Urothelium cell line (cell line): Measurements from ENCODE around the gene LRRK1.
A peak's percentile ranks its signal among the peaks of the same experiment; 100 is the strongest.

Experiments
- DNase-seq: peaks from one replicate; pipeline ENCODE4 v3.0.0; 2011; ENCODE audit warnings: low spot score, mixed read lengths
- FAIRE-seq: peaks from 2 replicates; lab custom pipeline; 2011; peaks lifted over from hg19 to GRCh38; lab: Jason Lieb, UNC

LRRK1 gene

DNA sequence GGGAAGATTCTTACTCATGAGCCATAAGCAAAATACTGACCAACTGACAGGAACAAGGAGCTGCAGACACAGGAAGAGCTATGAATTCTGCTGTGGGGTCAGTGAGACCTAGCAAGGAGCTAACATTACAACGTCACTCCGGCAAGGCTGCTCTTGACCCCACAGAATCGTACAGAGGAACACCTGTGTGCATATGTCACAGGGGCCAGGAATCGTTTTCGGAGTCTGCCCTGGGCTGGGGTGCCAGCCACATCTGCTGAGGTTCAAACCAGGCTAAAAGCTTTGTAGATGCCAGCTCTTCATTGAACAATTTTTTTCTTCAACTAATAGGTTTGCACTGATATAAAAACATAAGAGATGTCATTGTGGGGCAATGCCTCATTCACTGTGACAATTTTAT lies 82.6 kb downstream of the LRRK1 start:
- DNase-seq (no peak), FAIRE-seq (no peak)

DNA sequence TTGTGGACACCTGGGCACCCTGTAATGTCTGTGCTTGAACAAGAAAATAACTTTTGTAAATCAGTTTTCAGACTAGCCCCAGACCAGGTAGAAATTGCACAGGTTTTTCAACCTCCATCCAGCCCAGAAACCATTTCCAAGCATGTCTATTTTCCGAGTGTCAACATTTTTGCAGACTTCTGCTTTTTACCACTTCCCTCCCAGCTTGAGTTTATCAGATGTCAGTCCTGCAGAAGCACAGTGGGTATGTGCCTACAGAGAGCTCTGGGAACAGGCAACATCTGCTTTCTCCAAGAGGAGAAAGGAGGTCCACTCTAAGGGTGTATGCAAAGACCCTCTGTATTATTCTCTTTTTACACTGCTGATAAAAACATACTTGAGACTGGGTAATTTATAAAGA lies 83.9 kb downstream of the LRRK1 start:
- FAIRE-seq: no peak

DNA sequence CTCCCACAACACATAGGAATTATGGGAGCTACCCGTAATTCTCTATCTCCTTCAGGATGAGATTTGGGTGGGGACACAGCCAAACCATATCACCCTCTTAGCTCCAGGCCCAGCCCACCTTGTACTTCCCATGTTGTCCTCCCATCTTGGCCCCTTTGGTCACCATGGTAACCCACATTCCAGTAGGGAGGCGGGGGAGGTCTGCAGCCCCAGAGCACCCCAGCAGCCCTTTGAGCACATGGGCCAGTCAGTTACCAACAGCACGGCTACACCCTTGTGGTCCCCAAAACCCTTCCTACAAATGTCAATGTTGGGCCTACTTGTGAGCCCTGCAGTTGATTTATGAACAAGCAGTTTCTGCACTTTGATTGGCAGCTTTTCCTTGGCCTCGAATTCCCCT lies 84.5 kb downstream of the LRRK1 start:
- FAIRE-seq (no peak), DNase-seq (no peak)

More for the DNA sequence above, 83.9 kb downstream of the LRRK1 start:
- DNase-seq: no peak

DNA sequence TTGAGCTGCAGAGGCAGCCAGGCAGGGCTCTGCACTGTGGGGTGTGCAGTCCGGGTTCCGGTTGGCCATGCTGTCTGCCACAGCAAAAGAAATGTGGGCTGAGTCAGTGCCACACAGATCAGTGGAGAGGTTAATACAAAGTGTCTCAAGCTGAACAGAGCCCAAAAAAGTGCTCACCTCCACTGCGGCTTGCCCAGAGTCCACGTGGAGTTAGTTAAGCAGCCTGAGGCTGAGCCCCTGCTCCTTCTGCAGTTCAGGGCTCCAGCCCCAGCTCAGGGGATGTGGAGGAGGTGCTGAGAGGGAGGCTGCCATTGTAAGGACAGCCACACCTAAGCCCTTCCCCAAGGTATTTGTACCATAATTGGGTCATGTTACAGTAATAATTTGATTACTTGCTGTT lies 85.3 kb downstream of the LRRK1 start:
- DNase-seq (no peak), FAIRE-seq (no peak)

DNA sequence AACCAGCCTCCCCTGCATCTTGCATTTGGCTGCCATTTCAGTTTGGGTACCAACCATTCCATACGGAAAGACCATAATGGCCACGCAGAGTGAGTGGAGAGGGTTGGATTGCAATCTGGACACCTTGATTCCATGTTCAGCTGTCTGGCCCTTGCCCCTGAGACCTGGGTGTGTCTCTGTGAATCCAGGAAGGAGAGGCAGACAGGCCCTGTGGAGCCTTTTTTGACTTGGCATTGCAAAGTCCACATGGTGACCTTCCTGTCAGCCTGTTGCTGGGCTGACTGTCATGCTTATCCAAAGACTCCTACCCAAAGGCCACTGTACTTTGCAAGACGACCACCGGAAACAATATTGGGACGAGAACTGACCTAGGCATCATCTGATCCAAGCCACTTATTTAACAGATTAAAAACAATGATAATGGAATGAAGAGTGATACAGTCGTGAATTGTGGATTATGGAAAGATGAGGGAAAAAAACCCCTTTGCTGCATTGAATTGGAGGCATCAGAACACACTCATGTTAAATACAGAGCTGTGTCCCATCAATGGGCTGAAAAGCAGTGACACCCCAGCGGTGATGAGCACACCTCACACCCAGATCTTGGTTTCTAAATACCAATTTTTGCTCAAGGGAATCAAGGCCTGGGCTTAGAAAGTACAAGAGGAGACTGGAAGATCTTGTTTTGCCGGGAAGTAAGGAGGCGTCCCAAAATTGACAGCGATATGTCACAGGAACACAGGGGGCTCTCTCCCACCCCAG lies 86.0 kb downstream of the LRRK1 start:
- DNase-seq: no peak
- no peak for FAIRE-seq

DNA sequence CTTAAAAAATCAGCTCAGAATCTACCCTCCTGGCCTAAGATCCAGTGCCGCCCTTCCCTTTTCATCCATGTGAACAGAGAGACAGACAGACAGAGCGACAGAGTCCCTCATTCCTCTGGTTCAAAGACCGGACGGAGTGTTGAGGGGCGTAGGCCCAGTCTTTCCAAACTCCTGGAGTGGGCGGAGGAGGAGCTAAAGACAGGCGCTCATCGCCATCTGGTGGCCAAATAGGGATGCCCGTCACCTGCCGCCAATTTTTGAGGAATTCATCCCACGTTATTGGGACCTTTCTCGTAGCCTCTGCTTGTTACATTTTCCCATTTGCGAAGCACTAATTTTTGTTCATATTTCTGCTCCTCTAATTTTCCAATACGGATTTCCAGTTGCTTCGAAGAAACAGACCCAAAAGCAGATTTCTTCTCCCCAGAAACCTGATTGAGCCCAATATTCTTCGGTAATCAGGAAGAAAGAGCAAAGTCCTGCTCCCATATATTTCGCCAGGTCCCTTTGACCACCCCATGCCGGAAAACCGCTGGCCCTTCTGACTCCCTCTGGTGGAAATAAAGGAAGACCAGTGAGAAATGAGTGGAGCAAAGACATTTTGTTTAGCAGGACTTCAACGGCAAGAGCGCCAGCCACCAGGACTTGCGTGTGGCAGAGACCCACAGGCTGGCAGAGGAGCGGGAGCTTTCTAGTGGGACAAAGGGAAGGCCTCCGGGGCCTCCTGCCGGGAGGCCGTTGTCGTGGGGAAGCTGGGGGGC lies 88.0 kb downstream of the LRRK1 start:
- FAIRE-seq: peak; percentile 55

DNA sequence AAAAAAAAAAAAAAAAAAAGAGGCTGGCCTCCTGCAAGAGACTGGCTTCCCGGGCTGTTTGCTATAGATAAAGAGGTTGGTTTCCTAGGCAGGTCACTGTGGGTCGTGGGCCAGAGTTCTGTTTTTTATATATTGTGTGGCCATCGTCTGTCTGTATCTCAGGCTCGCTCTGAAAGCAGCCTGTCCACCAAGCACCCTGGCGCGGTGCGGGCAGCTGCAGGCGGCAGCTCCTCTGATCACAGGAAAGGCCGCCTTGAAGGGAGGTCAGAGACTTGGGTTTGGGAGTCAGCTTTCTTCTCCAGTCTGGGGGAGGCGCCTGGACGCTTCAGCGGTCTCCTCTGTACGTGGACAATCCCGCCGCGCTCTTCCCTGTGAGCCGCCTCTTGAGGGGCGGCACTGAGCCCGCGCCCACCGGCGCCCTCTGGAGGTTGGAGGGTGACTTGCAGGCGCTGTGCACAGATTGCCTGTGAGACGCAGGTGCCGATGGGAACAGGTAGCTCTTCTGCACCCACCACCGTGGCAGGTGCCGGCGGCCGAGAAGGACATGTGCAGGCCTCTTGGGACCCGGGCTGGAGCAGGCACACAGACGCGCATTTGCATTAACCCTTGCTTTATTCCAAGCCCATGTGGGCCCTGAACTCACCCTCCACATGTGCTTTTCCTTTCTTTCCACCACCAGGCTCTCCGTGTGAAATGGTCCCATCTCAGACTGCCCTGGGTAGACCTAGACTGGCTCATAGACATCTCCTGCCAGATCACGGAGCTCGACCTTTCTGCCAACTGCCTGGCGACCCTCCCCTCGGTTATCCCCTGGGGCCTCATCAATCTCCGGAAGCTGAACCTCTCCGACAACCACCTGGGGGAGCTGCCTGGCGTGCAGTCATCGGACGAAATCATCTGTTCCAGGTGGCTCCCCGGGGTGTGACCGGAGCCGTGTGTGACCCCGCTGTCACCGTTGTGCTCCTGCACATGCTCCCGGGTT lies 89.3 kb downstream of the LRRK1 start:
- FAIRE-seq (peak; percentile 90), DNase-seq (peak; percentile 91)

More for the DNA sequence above, 88.0 kb downstream of the LRRK1 start:
- DNase-seq: peak; percentile 86

DNA sequence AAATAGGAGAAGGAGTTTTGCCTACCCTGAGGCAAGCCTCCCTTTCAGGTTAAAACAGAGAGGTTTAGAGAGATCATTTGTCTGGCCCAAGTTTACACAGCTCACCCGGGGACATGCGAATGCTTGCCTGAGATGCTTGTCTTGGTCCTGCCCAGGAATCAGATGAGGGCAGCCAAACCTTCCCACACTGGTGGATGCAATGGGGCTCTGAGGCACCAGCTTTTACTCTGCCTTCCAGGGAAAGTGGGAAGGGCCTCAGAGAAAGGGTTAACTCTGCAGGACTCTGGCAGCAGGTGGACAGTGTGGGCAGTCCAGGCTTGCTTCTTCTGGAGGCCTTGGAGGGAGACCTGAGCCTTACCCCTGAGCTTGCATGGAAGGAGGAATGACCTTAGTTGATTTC lies 90.0 kb downstream of the LRRK1 start:
- FAIRE-seq (no peak), DNase-seq (no peak)

DNA sequence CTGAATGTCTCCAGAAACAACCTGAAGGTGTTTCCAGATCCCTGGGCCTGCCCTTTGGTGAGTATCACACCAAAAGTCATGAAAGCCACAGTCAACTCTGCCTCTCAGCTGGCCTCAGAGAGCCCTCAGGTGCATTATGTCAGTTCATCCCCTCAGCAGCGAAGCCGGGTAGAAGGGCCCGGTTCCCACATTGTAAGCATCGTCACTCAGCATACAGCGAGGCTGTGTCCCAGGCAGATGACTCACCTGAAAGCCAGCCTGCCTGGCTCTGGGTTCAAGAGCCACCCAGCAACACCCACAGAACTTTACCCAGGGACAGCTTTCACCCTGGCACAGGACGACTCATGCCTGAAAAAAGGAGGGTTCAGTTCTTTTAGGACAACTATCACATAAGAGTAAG lies 91.6 kb downstream of the LRRK1 start:
- FAIRE-seq (no peak), DNase-seq (no peak)

DNA sequence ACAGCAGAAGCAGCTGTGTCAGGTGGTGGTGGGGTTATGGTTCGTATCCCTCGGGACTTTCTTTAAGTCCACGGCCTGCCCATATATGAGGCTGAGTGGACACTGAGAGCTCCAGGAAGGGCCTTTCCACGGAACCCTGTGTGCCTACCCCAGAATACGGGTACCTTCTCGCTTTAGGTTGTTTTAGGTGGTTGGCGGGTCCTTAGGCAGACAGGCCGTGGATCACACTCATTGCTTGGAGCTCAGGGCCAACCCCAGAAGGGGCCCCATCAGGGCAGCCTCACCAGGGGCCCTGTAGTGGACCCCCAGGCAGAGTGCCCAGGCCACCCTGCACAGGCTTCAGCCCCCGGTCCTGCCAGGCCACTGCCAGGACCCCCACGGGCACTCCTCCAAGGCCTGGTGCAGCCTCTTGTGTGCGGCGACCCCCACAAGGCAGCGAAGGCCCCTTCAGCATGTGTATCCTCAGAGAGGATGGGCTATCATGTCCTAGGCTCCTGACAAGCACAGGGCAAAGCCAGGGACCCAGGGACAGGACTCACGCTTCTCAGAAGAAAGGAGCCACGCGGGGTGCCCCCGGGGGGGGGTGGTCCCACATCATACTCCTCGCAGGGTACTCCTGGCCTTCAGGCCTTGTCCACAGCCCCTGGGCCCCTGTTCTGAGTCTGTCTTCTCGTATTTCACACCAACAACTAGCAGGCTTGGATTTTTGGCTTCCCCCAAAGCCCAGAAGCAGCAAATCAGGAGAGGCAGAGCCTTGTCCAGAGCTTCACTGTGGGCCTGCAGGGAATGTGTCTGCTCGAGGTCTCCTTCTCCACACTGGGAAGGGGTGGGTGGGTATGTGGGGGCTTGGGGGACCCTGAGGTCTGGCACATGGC lies 93.4 kb downstream of the LRRK1 start:
- no peak for FAIRE-seq
- no peak for DNase-seq

DNA sequence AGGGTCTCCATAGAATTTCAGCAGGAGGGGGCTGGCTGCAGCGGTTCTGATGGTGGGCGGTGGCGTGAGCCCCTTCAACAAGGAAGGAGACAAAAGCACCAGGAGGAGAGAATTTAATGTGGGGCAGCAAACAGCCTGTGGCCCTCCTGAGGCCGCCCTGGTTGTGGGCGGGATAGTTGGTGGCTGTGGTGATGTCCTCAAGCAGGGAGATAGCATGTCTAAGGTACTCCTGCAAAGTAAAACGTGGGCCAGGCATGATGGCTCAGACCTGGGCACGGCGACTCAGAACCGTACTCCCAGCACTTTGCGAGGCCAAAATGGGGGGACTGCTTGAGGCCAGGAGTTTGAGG lies 94.0 kb downstream of the LRRK1 start:
- no peak for FAIRE-seq
- no peak for DNase-seq

DNA sequence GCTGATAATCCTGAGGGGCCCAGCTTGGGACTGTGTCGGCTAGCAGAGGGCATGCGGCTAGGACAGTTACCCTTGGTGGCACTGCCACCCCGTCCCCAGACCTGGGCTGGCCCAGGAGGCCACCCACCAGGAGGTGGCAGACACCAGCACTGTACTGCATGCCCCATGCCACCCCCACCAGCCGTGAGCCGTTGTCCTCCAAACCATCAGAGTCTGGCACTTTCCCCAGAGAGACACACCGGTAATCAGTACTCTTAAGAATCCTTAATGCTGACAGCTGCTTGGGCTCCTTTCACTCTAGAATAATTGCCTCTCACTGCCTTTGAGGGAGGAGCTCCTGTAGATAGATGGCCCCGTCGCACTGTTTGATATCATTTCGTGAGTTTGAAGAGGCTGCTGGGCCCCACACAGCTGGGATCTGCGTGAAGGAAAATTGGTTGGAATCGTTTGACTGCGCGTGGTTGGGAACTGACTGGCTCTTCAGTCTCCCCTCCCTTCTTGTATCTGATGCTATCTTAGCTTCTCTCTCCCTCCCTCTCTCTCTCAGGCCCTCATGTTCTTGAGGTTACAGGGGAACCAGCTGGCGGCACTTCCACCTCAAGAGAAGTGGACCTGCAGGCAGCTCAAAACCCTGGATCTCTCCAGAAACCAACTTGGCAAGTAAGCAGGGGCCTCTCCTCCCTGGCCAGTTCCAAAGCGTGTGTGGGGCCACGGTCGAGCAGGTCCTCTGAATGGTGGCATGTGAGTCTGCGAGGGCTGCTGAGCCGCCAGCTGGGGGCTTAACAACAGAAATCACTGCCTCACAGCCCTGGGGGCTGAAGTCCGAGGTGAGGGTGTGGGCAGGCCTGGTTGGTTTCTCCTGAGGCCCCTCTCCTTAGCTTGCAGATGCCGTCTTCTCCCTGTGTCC lies 94.9 kb downstream of the LRRK1 start:
- DNase-seq (no peak), FAIRE-seq (no peak)

DNA sequence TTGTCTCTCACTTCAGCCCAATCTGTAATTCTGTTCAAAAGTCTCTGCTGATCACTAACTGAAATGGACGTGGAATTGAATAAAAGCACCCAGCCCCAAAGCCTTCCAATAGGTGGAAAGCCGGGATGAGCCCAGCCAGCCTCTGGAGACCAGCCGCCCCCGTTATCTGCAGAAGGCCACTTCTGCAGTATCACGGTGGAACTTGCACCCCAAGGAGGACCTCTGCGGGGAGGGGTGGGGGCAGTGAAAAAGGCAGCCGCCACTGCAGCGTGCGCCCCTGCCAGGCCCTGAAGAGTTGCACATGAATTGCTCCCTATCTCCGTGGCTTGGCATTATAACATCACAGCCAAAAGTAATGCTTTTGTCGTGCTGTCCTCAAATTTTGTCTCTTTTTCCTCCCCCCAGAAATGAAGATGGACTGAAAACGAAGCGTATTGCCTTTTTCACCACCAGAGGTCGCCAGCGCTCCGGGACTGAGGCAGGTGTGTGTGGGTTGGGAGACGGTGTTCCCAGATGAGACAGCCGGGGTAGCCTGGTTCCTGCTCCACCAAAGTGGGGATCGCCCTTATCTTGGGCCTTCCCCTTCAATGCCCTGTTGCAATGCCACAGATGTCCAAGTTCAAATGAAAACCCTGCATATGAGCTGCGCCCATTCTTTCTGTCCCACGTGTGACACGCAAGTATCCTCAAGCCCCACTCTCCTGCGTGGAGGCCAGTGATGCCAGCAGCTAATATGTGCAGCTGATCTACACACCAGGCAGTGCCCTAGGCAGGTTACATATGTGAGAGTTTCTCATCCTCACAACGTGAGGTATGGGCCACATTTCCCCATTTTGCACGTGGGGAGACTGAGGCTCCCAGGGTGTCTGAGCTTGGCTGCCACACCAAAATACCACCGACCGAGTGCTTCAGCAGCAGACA lies 96.0 kb downstream of the LRRK1 start:
- FAIRE-seq (peak; percentile 30), DNase-seq (peak; percentile 83)

DNA sequence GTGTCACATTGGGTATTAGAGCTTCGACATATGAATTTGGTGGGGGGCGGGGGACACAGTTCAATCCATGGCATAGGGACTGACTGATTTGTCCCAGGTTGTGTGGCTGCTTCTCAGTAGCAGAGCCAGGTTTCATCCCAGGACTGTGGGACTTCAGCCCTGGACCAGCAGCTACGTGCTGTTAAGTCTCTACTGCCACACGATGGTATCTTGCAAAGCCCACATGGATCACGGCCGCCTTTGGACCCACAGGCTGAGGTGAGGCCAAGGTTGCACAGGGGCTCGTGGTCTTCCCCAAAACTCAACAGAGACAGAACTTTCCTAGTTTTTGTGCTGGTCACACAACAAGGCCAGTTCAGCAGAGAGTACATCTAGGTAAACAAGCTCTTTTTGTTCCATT lies 97.4 kb downstream of the LRRK1 start:
- FAIRE-seq (no peak), DNase-seq (no peak)

DNA sequence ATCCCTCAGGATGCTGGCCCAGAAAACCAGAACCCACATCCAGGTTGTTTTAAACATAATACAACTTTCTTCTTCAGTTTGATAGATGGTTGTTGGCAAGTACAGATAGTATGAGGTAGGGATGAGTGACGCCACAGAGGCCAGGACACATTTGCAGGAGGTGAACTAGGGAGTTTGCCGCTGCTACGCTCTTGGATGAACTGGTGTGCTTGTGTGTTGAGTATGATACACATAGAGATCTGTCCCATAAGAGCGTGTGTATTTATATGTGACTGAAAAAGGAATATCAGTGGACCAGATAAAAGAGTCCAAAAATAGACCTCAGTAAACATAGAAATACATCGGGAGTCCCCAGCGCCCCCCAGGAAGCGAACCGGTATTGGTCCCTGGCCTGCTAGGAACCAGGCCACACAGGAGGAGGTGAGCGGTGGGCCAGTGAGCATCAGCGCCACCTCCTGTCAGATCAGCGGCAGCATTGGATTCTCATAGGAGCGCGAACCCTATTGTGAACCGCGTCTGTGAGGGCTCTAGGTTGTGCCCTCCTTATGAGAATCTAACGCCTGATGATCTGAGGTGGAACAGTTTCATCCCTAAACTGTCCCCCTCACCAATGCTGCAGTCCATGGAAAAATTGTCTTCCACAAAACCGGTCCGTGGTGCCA lies 98.1 kb downstream of the LRRK1 start:
- DNase-seq (no peak), FAIRE-seq (no peak)

DNA sequence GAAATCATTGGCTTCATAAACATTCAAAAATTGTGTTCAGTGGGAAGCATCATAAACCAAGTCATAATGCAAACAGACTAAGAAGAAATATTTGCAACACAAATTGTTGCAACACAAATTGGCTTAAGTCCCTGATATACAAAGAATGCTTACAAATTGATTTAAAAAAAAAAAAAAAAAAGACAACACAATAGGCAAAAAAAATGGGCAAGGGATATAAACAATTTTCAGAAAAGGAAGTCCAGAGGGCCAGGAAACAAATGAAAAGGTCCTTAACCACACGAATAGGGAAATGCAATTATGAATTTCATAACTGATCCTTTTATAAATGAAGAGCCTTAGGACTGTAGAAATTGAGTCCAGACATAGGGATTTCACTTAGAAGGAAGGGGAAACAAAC lies 98.9 kb downstream of the LRRK1 start:
- FAIRE-seq (no peak), DNase-seq (no peak)

DNA sequence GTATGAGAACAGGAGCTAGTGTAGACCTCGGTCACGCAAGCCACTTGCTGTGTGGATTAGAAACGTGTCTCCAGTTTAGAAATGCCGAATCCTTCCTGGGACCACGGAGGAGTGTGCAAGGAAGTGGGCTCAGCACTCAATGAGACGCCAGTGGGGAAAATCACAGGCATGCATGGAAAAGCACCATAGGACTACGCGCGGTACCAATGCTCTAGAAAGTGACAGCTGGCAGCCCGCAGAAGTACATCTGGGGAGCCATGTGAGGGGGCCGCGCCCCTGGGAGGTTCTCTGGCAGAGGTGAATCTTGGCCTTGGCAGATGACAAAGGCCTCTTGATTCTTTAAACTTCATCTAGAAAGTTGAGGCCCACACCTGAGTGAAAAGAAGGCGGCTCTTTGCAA lies 99.3 kb downstream of the LRRK1 start:
- FAIRE-seq (no peak), DNase-seq (no peak)
